DOHH2 (cell line): ENCODE results near the gene DUSP8.
"Not testable (repeated sequence)": the region's sequence is repeated elsewhere in the genome, so short reads cannot be mapped to it uniquely, and the experiment has no call there.

ENCODE experiments used
- EZH2phosphoT487 ChIP-seq: fragments of 200-600 bp; sonication (generic); IDR thresholded peaks from 2 replicates; pipeline ENCODE4 v1.6.1; 2017; ENCODE audit warnings: borderline replicate concordance, mild to moderate bottlenecking, antibody characterized with exemption, low read length, moderate library complexity, mixed read lengths
- TF ChIP-seq, protein P1 (sequence below): fragments of 200-600 bp; sonication (generic); IDR thresholded peaks from one replicate; pipeline ENCODE4 v1.5.1; 2014; ENCODE audit warnings: antibody characterized with exemption, mild to moderate bottlenecking, low read depth, low read length; ENCODE audit not compliant: poor library complexity, severe bottlenecking

DNA sequence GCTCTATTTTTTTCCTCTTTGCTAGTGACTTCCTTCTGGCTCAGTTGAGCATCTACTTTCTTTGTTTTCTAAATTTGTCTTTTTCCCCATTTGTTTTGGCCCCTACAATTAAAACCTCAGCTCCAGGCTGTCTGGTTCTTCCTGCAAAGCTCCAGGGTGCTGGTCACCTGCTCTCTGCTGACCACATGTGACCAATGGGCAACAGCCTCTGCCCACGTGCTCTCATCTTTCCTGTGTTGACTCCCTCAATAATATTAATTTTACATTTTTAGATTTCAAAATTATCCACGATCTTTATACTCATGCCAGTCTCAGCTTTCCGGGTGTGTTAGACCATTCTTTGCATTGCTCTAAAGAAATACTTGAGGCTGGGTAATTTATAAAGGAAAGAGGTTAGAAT is 26.3 kb upstream of the DUSP8 start:
- TF ChIP-seq, protein P1, sequence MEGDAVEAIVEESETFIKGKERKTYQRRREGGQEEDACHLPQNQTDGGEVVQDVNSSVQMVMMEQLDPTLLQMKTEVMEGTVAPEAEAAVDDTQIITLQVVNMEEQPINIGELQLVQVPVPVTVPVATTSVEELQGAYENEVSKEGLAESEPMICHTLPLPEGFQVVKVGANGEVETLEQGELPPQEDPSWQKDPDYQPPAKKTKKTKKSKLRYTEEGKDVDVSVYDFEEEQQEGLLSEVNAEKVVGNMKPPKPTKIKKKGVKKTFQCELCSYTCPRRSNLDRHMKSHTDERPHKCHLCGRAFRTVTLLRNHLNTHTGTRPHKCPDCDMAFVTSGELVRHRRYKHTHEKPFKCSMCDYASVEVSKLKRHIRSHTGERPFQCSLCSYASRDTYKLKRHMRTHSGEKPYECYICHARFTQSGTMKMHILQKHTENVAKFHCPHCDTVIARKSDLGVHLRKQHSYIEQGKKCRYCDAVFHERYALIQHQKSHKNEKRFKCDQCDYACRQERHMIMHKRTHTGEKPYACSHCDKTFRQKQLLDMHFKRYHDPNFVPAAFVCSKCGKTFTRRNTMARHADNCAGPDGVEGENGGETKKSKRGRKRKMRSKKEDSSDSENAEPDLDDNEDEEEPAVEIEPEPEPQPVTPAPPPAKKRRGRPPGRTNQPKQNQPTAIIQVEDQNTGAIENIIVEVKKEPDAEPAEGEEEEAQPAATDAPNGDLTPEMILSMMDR: not testable (repeated sequence)
- not testable (repeated sequence) for TF ChIP-seq EZH2phosphoT487
